Measurements from ENCODE around the gene ANKRD52. TPM values are rescaled to one million over a fixed set of nuclear protein-coding genes. Genes with fewer than 3 reads are reported as not detected.

ANKRD52 gene
- total RNA-seq, 1 experiment from 2014 or later = 45.3 TPM

GRCh38 chr12:56242986-56243385 lies 15.2 kb downstream of the ANKRD52 start:
- Mint-ChIP-seq H3K4me3 (ENCODE audit: low read depth, unreplicated experiment) (no peak overlapping the region), H3K9me3 (ENCODE audit: low read depth, unreplicated experiment) (no peaks in the 10 kb centered on the region), H3K27me3 (ENCODE audit: unreplicated experiment) (no peaks in the 10 kb centered on the region), H3K36me3 (ENCODE audit: insufficient read depth, unreplicated experiment) (peaks cover 31% of the 10 kb centered on the region), H3K27ac (ENCODE audit: unreplicated experiment) (no peak overlapping the region), H3K4me1 (ENCODE audit: low read depth, unreplicated experiment) (no peaks in the 10 kb centered on the region)
- CTCF ChIA-PET = interaction anchor here (0.6 kb wide), 1 partner anchor 110 kb away, joined by 3 read pairs; no protein-coding TSS in a partner anchor
- no peak for DNase-seq
- TF ChIP-seq CTCF (IDR thresholded peaks at IDR 0.05; ENCODE audit: unreplicated experiment) = no peak
- BruUV-seq (replicated peaks) = no TSS peak
- intact Hi-C loops (cut with micrococcal nuclease; ENCODE audit: unreplicated experiment) = no loop called here

GRCh38 chr12:56241424-56242303 lies 16.5 kb downstream of the ANKRD52 start:
- no peak overlapping the region for H3K4me3 Mint-ChIP-seq (ENCODE audit: low read depth, unreplicated experiment)
- no peaks in the 10 kb centered on the region for H3K9me3 Mint-ChIP-seq (ENCODE audit: low read depth, unreplicated experiment)
- H3K27me3 Mint-ChIP-seq (ENCODE audit: unreplicated experiment) = no peaks in the 10 kb centered on the region
- TSS peak; percentile 12 for BruUV-seq (replicated peaks)
- CTCF ChIA-PET = no interaction called here
- H3K4me1 Mint-ChIP-seq (ENCODE audit: low read depth, unreplicated experiment) = no peaks in the 10 kb centered on the region
- TF ChIP-seq CTCF (IDR thresholded peaks at IDR 0.05; ENCODE audit: unreplicated experiment) = no peak
- DNase-seq = no peak
- intact Hi-C loops (cut with micrococcal nuclease; ENCODE audit: unreplicated experiment) = no loop called here
- H3K36me3 Mint-ChIP-seq (ENCODE audit: insufficient read depth, unreplicated experiment) = peaks cover 26% of the 10 kb centered on the region
- H3K27ac Mint-ChIP-seq (ENCODE audit: unreplicated experiment) = no peak overlapping the region

GRCh38 chr12:56237552-56237951 lies 20.6 kb downstream of the ANKRD52 start:
- no peak overlapping the region for H3K4me3 Mint-ChIP-seq (ENCODE audit: low read depth, unreplicated experiment)
- H3K9me3 Mint-ChIP-seq (ENCODE audit: low read depth, unreplicated experiment) = no peaks in the 10 kb centered on the region
- no peaks in the 10 kb centered on the region for H3K4me1 Mint-ChIP-seq (ENCODE audit: low read depth, unreplicated experiment)
- H3K27me3 Mint-ChIP-seq (ENCODE audit: unreplicated experiment) = no peaks in the 10 kb centered on the region
- H3K27ac Mint-ChIP-seq (ENCODE audit: unreplicated experiment) = no peak overlapping the region
- H3K36me3 Mint-ChIP-seq (ENCODE audit: insufficient read depth, unreplicated experiment) = peaks cover 26% of the 10 kb centered on the region
- TF ChIP-seq CTCF (IDR thresholded peaks at IDR 0.05; ENCODE audit: unreplicated experiment) = no peak
- no TSS peak for BruUV-seq (replicated peaks)
- intact Hi-C loops (cut with micrococcal nuclease; ENCODE audit: unreplicated experiment) = no loop called here
- no peak for DNase-seq
- CTCF ChIA-PET = interaction anchor here (0.6 kb wide), 1 partner anchor 236 kb away, joined by 3 read pairs; no protein-coding TSS in a partner anchor

- no peaks in the 10 kb centered on the region for H3K9me3 Mint-ChIP-seq (ENCODE audit: low read depth, unreplicated experiment)
- peaks cover 23% of the 10 kb centered on the region for H3K36me3 Mint-ChIP-seq (ENCODE audit: insufficient read depth, unreplicated experiment)
- H3K4me3 Mint-ChIP-seq (ENCODE audit: low read depth, unreplicated experiment) = no peak overlapping the region
- TF ChIP-seq CTCF (IDR thresholded peaks at IDR 0.05; ENCODE audit: unreplicated experiment) = no peak
- DNase-seq = no peak
- no TSS peak for BruUV-seq (replicated peaks)
- CTCF ChIA-PET = no interaction called here
- H3K27me3 Mint-ChIP-seq (ENCODE audit: unreplicated experiment) = no peaks in the 10 kb centered on the region
- no peaks in the 10 kb centered on the region for H3K4me1 Mint-ChIP-seq (ENCODE audit: low read depth, unreplicated experiment)
- intact Hi-C loops (cut with micrococcal nuclease; ENCODE audit: unreplicated experiment) = no loop called here
- no peak overlapping the region for H3K27ac Mint-ChIP-seq (ENCODE audit: unreplicated experiment)
Measured at GRCh38 chr12:56236985-56237384, 21.2 kb downstream of the ANKRD52 start.

All from Calu3 (cell line).